IMR-90 (cell line): ENCODE data around the gene IL20. TPM values are rescaled to one million over a fixed set of nuclear protein-coding genes. Genes with fewer than 3 reads are reported as not detected.

Experiments used
- ATAC-seq: fragments of 200-7000 bp; cut with Tn5 transposase; 2 replicates; pipeline ENCODE4 v1.9.1; 2020; ENCODE audit warnings: low read depth, mild to moderate bottlenecking, moderate library complexity
- BruUV-seq: library from RNA; stranded (reverse); fragments of 400-500 nt; replicated peaks from 2 replicates; lab custom pipeline; 2021; lab: Mats Ljungman, UMichigan
- CTCF ChIA-PET: fragments of 300-600 bp; formaldehyde crosslinking; extraction: SDS; loops from one replicate; lab custom pipeline; 2021; ENCODE audit warnings: antibody characterized with exemption; lab: Yijun Ruan, JAX
- POLR2A ChIA-PET: fragments of 300-600 bp; sonication (Branson Sonifier 250); formaldehyde crosslinking; loops from one replicate; lab custom pipeline; 2022; ENCODE audit warnings: antibody characterized with exemption; ENCODE audit not compliant: unreplicated experiment; lab: Charles Lee
- DNase-seq: peaks from one replicate; pipeline ENCODE4 v3.0.0; 2013
- H2AFZ ChIP-seq: replicated peaks from 2 replicates; pipeline ENCODE3; 2013; ENCODE audit warnings: low read length, mild to moderate bottlenecking; ENCODE audit not compliant: poor library complexity
- H2AK5ac ChIP-seq: 2 replicates; pipeline ENCODE4 v1.6.1; 2013; ENCODE audit warnings: low read depth, low read length, inconsistent platforms
- H2AK9ac ChIP-seq: replicated peaks from 2 replicates; pipeline ENCODE3; 2013; ENCODE audit warnings: mild to moderate bottlenecking, low read depth, low read length, moderate library complexity; ENCODE audit not compliant: poor library complexity
- H2BK120ac ChIP-seq: 2 replicates; pipeline ENCODE4 v1.6.1; 2013; ENCODE audit warnings: low read depth, low read length, inconsistent platforms
- H2BK15ac ChIP-seq: 3 replicates; pipeline ENCODE4 v1.6.1; 2013; ENCODE audit warnings: low read depth, low read length, inconsistent platforms
- H2BK20ac ChIP-seq: 2 replicates; pipeline ENCODE4 v1.6.1; 2013; ENCODE audit warnings: low read depth, mild to moderate bottlenecking, inconsistent platforms, low read length, moderate library complexity
- H2BK5ac ChIP-seq: 2 replicates; pipeline ENCODE4 v1.6.1; 2013; ENCODE audit warnings: mild to moderate bottlenecking, low read depth, low read length, inconsistent platforms; ENCODE audit not compliant: poor library complexity, severe bottlenecking
- H3K14ac ChIP-seq: replicated peaks from 2 replicates; pipeline ENCODE4 v1.6.1; 2013; ENCODE audit warnings: low read depth, low read length, inconsistent platforms
- H3K18ac ChIP-seq: 2 replicates; pipeline ENCODE4 v1.6.1; 2013; ENCODE audit warnings: low read depth, low read length, control low read depth
- H3K23ac ChIP-seq: 2 replicates; pipeline ENCODE4 v1.6.1; 2013; ENCODE audit warnings: low read depth, low read length, inconsistent platforms
- H3K27ac ChIP-seq: 2 replicates; pipeline ENCODE4 v1.5.1; 2013; ENCODE audit warnings: mild to moderate bottlenecking, control low read depth, low read length; ENCODE audit not compliant: insufficient read depth
- H3K27me3 ChIP-seq: 2 replicates; pipeline ENCODE4 v1.6.1; 2013; ENCODE audit warnings: low read length; ENCODE audit not compliant: control insufficient read depth, insufficient read depth
- H3K36me3 ChIP-seq: 2 replicates; pipeline ENCODE4 v1.6.1; 2013; ENCODE audit warnings: low read length, mixed read lengths; ENCODE audit not compliant: control insufficient read depth, insufficient read depth
- H3K4ac ChIP-seq: 2 replicates; pipeline ENCODE4 v1.6.1; 2013; ENCODE audit warnings: low read depth, low read length, inconsistent platforms
- H3K4me1 ChIP-seq: 2 replicates; pipeline ENCODE4 v1.6.1; 2013; ENCODE audit warnings: low read length, mixed read lengths; ENCODE audit not compliant: control insufficient read depth, insufficient read depth
- H3K4me2 ChIP-seq: 2 replicates; pipeline ENCODE4 v1.6.1; 2013; ENCODE audit warnings: low read depth, mild to moderate bottlenecking, control low read depth, low read length, moderate library complexity
- H3K4me3 ChIP-seq: 2 replicates; pipeline ENCODE4 v1.5.1; 2013; ENCODE audit warnings: low read depth, mild to moderate bottlenecking, control low read depth, low read length, moderate library complexity; ENCODE audit not compliant: insufficient read depth
- H3K56ac ChIP-seq: 2 replicates; pipeline ENCODE4 v1.6.1; 2013; ENCODE audit warnings: low read length, inconsistent platforms; ENCODE audit not compliant: insufficient read depth; ENCODE audit errors: extremely low read depth
- H3K79me1 ChIP-seq, 2 experiments: 2 replicates each; pipeline ENCODE4 v1.6.1; 2013; ENCODE audit warnings: low read length in 2 of 2, inconsistent platforms in 1 of 2, low read depth in 1 of 2
- H3K9ac ChIP-seq: 2 replicates; pipeline ENCODE4 v1.6.1; 2013; ENCODE audit warnings: low read depth, low read length, control low read depth
- H3K9me1 ChIP-seq: 2 replicates; pipeline ENCODE4 v1.6.1; 2013; ENCODE audit warnings: low read length, inconsistent platforms; ENCODE audit not compliant: insufficient read depth
- H3K9me3 ChIP-seq: 2 replicates; pipeline ENCODE4 v1.6.1; 2013; ENCODE audit warnings: low read length; ENCODE audit not compliant: control insufficient read depth, insufficient read depth
- H4K20me1 ChIP-seq: 2 replicates; pipeline ENCODE4 v1.6.1; 2013; ENCODE audit warnings: low read length, inconsistent platforms; ENCODE audit not compliant: insufficient read depth
- H4K5ac ChIP-seq: 2 replicates; pipeline ENCODE4 v1.6.1; 2013; ENCODE audit warnings: mild to moderate bottlenecking, low read depth, low read length, control low read depth
- H4K8ac ChIP-seq, 2 experiments: 2 replicates each; pipeline ENCODE4 v1.6.1; 2013; ENCODE audit warnings: low read depth in 2 of 2, low read length in 2 of 2, control low read depth in 1 of 2, inconsistent platforms in 1 of 2
- H4K91ac ChIP-seq: 2 replicates; pipeline ENCODE4 v1.6.1; 2013; ENCODE audit warnings: low read depth, low read length, inconsistent platforms; ENCODE audit not compliant: insufficient read depth
- CEBPB ChIP-seq: IDR thresholded peaks from 2 replicates; pipeline ENCODE4 v1.6.1; 2012; ENCODE audit warnings: low read depth, low read length, improper control_type of control experiment
- CHD1 ChIP-seq: IDR thresholded peaks from 2 replicates; pipeline ENCODE4 v1.6.1; 2012; ENCODE audit warnings: low read depth, low read length, improper control_type of control experiment
- FOS ChIP-seq: fragments of 150-350 bp; IDR thresholded peaks from 2 replicates; pipeline ENCODE4 v1.6.1; 2016; ENCODE audit warnings: low read depth, low read length
- MXI1 ChIP-seq: IDR thresholded peaks from 2 replicates; pipeline ENCODE4 v1.6.1; 2012; ENCODE audit warnings: low read depth, mild to moderate bottlenecking, low read length, moderate library complexity, borderline replicate concordance
- RFX5 ChIP-seq: IDR thresholded peaks from 2 replicates; pipeline ENCODE4 v1.8.0; 2012; ENCODE audit warnings: low read depth, mild to moderate bottlenecking, low read length, moderate library complexity
- SMC3 ChIP-seq: fragments of 150-350 bp; IDR thresholded peaks from 2 replicates; pipeline ENCODE4 v1.6.1; 2016; ENCODE audit warnings: low read depth, mild to moderate bottlenecking, antibody characterized with exemption, low read length, moderate library complexity
- WGBS, 2 experiments: methylation state at CpG; one replicate each; pipeline versions ENCODE4 v1.1.5 to v1.1.7; 2013; ENCODE audit warnings: missing lambda C conversion rate in 2 of 2; ENCODE audit not compliant: insufficient read length in 1 of 2; ENCODE audit errors: extremely low coverage in 2 of 2; 5-methylcytosine and 5-hydroxymethylcytosine counted together
- dilution Hi-C: fragments of 300-500 bp; cut with HindIII; formaldehyde crosslinking; loops from one replicate; pipeline ENCODE4 v1.14.3; 2018; ENCODE audit warnings: low sequenced_read_pairs; ENCODE audit not compliant: unreplicated experiment
- in situ Hi-C: fragments of 300-500 bp; cut with MboI; formaldehyde crosslinking; loops from 3 replicates; pipeline ENCODE4 v1.14.3; 2019; ENCODE audit warnings: low sequenced_read_pairs, inconsistent platforms, mixed read lengths
- intact Hi-C: fragments of 100-400 bp; cut with micrococcal nuclease; formaldehyde crosslinking; loops from 2 replicates; pipeline ENCODE4 v1.10.0; 2022
- polyA plus RNA-seq, 3 experiments: library from polyadenylated mRNA; depleted of rRNA; stranded (reverse); fragments of >200 nt; gene quantifications; 2 replicates each; pipeline ENCODE4 v1.2.3, GENCODE V29; 2012; ENCODE audit warnings: low replicate concordance in 1 of 3
- total RNA-seq: library from RNA; depleted of rRNA; stranded (reverse); fragments of >200 nt; gene quantifications from 2 replicates; pipeline ENCODE4 v1.2.3, GENCODE V29; 2012
- TF ChIP-seq, protein P1 (sequence below): conservative IDR thresholded peaks from 2 replicates; pipeline ENCODE4 v1.5.1; 2012; ENCODE audit warnings: mild to moderate bottlenecking, low read depth, low read length, improper control_type of control experiment

The IL20 gene
- total and polyA plus RNA-seq, 2 of the 4 experiments (the other 2 are of a cell fraction): not detected

DNA sequence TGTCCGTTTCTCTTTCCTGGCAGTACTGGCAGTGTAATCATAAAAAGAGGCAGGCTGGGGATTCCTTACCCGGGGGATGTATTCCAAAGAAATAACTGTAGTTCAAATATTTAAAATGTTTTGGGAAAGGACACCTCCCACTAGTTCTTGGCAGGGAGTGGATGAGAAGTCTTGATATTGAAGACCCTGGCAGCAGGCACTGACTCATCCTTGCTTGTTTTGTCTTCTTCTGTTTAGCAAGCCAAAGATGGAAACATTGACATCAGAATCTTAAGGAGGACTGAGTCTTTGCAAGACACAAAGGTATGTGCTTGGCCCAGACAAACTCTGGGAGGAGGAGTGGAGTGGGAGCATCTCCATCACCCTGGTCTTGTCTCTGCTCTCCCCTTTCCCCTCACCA is 639 bp downstream of the IL20 start:
- in situ Hi-C loops: no loop called here
- Histone ChIP-seq H3K4ac (peak overlapping the region; percentile 91), H3K4me3 (no peak overlapping the region), H3K14ac (peak overlapping the region; percentile 73), H3K27ac (no peak overlapping the region), H3K4me2 (no peak overlapping the region), H2BK5ac (peak overlapping the region; percentile 63), H3K18ac (no peak overlapping the region), H3K9me3 (no peaks in the 10 kb centered on the region), H3K9ac (no peak overlapping the region), H3K4me1 (peaks cover 6% of the 10 kb centered on the region), H4K5ac (peak overlapping the region; percentile 41; the same call in 1 of the 2 replicates), H3K79me1 (no peaks in the 10 kb centered on the region), H3K56ac (peak overlapping the region; percentile 59; the same call in 1 of the 2 replicates), H2BK15ac (peak overlapping the region; percentile 61; the same call in 2 of the 3 replicates), H3K23ac (peak overlapping the region; percentile 67; the same call in 1 of the 2 replicates), H2AK9ac (no peak overlapping the region), H2BK20ac (peak overlapping the region; percentile 91), H3K36me3 (no peaks in the 10 kb centered on the region), H4K20me1 (no peaks in the 10 kb centered on the region), H2BK120ac (peak overlapping the region; percentile 91; the same call in 1 of the 2 replicates), H3K27me3 (peaks cover 3% of the 10 kb centered on the region; the same call in 1 of the 2 replicates), H3K9me1 (peaks cover 12% of the 10 kb centered on the region), H4K91ac (peak overlapping the region; percentile 46; the same call in 1 of the 2 replicates), H2AK5ac (peak overlapping the region; percentile 77; the same call in 1 of the 2 replicates), H4K8ac (peak overlapping the region in 1 of 2 experiments; percentile 65; a peak in 1 of 4 replicates), H2AFZ (peak overlapping the region; percentile 8)
- CTCF ChIA-PET: interaction anchor here (1.1 kb wide), 3 partner anchors 20 to 22 kb away, joined by 3 to 4 read pairs (median 3); no protein-coding TSS in a partner anchor
- POLR2A ChIA-PET: interaction anchor here (0.6 kb wide), 1 partner anchor 27 kb away, joined by 14 read pairs; no protein-coding TSS in a partner anchor
- no TSS peak for BruUV-seq
- no peak; the same call in none of the 2 replicates for ATAC-seq
- dilution Hi-C loops: no loop called here
- WGBS, 2 experiments: no CpG with 5 or more reads among the region's 2 CpGs
- intact Hi-C loops: no loop called here
- peak; percentile 51 for DNase-seq
- TF ChIP-seq SMC3 (no peak), CHD1 (no peak), MXI1 (no peak), CEBPB (no peak), FOS (no peak), RFX5 (no peak)
- TF ChIP-seq, protein P1, sequence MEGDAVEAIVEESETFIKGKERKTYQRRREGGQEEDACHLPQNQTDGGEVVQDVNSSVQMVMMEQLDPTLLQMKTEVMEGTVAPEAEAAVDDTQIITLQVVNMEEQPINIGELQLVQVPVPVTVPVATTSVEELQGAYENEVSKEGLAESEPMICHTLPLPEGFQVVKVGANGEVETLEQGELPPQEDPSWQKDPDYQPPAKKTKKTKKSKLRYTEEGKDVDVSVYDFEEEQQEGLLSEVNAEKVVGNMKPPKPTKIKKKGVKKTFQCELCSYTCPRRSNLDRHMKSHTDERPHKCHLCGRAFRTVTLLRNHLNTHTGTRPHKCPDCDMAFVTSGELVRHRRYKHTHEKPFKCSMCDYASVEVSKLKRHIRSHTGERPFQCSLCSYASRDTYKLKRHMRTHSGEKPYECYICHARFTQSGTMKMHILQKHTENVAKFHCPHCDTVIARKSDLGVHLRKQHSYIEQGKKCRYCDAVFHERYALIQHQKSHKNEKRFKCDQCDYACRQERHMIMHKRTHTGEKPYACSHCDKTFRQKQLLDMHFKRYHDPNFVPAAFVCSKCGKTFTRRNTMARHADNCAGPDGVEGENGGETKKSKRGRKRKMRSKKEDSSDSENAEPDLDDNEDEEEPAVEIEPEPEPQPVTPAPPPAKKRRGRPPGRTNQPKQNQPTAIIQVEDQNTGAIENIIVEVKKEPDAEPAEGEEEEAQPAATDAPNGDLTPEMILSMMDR: no peak
